Activated CD4-positive, CD25-positive, alpha-beta regulatory T cell treated with anti-CD3 and anti-CD28 coated beads, Interleukin-2, amount 50 U/mL, for 24 hours (primary cell): ENCODE data around the gene PATJ.
"Not testable (repeated sequence)": the region's sequence is repeated elsewhere in the genome, so short reads cannot be mapped to it uniquely, and the experiment has no call there.

Source experiments
- ATAC-seq, 2 donors: fragments of 150-1000 bp; cut with Tn5 transposase; one replicate each; pipeline ENCODE4 v1.10.0; 2021; ENCODE audit warnings: mild to moderate bottlenecking in 1 of 2, moderate library complexity in 1 of 2

The PATJ gene

GRCh38 chr1:61819421-61819820 is 77.1 kb downstream of the PATJ start:
- ATAC-seq, result no peak

- no peak for ATAC-seq
Observed at GRCh38 chr1:61825393-61825792, 83.1 kb downstream of the PATJ start.

DNA sequence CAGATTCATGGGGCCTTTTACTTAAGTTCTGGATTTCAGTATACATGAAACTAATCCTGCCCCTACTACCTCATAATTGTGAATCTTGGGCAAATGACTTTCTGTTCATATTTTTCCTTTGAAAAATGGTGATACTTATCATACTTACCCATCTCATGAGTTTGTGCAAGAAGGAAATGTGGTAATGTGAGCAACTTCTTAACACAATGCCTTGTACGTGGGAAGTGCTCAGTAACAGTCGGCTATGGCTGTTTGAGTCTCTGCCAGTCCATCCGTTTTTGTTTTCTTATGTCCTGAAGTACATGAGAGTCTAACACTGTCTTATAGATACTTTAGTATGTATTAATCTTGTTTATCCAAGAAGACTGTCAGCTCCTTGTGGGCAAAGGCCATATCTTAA is 86.5 kb downstream of the PATJ start:
- ATAC-seq, result no peak

DNA sequence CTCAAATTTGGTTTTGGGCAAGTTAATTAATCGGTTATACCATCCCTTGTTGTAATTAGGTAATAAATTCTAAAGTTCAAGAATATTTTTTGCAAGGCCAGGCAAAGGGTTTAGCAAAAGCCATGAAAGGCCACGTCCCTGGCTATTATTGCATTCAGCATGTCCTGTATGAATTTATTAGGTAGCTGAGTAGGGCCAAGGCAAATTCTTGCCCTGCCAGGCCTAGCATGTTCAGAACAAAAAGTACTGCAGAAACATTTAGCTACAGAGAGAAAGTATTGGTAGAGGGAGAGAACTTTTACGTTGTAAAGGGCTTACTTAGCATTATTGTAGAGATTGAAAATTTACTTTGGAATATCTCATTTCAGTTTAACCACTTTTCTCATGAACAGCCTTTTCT is 94.4 kb downstream of the PATJ start:
- no peak for ATAC-seq

DNA sequence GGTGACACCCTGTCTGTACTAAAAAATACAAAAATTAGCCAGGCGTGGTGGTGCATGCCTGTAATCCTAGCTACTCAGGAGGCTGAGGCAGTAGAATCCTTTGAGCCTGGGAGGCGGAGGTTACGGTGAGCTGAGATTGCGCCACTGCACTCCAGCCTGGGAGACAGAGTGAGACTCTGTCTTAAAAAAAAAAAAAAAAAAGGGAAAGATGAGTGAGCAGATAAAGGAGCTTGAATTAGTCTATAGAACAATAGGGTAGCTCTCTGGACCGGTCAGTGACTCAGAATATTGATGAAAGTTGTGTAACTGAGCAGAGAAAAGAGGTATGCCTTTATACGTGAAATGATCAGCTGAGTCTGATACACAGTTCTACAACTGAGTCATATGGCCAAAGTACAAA is 95.3 kb downstream of the PATJ start:
- ATAC-seq, result not testable (repeated sequence)

GRCh38 chr1:61839679-61840078 is 97.4 kb downstream of the PATJ start:
- no peak for ATAC-seq

- ATAC-seq, result no peak
Observed at GRCh38 chr1:61842036-61842435, 99.8 kb downstream of the PATJ start.

DNA sequence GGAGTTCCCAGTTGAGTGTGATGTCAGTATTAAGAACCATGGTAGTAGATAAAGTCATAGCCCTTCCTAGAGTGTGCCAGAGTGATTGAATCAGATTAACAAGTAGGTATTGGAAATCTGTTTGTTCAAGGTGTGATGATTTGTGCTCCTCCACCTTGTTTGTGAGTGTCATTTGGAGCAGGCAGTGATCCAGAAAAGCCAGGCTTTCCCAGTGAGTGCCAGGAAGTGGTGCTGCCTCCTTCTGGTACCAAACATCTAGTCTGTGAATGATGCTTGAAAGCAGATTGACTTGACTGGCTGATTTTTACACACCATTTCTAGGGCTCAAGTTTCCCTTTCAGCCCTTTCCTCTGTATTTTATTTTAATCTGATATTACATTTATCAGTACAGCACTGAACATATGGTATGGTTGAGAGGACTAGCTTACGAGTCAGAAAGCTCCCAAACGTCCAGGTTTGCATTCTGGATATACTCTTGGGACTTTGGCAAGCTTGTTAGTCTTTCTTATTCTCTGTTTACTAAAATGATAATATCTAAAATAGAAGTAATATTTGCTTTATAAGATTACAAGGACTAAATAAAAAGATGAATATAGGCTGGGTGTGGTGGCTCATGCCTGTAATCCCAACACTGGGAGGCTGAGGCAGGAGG is 100.7 kb downstream of the PATJ start:
- ATAC-seq, result no peak

DNA sequence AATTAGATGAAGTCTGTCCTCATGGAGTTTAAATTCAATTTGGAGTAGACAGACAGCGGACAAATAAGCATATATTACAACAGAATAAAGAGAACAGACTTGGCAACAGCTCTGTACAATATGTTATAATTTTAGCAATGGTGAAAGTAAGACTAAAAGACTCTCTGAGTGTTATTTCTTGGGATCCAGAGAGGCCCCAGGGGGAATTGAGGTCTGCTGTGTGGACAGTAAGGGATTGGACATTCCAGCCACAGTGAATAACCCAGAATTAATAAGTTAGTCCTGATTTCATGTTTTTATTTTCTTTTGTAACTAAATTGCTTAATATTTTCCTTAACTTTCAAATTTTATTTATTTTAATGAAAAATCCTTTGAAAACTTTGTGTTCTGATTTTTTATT is 101.7 kb downstream of the PATJ start:
- no peak for ATAC-seq

DNA sequence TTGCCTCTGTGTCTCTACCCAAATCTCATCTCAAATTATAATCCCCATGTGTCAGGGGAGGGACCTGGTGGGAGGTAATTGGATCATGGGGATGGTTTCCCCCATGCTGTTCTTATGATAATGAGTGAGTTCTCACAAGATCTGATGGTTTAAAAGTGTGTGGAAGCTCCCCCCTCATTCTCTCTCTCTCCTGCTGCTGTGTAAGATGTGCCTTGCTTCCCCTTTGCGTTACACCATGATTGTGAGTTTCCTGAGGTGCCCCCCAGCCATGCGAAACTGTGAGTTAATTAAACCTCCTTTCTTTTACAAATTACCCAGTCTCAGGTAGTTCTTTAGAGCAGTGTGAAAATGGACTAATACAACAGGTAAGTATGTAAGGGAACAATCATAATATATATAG is 102.4 kb downstream of the PATJ start:
- not testable (repeated sequence) for ATAC-seq

DNA sequence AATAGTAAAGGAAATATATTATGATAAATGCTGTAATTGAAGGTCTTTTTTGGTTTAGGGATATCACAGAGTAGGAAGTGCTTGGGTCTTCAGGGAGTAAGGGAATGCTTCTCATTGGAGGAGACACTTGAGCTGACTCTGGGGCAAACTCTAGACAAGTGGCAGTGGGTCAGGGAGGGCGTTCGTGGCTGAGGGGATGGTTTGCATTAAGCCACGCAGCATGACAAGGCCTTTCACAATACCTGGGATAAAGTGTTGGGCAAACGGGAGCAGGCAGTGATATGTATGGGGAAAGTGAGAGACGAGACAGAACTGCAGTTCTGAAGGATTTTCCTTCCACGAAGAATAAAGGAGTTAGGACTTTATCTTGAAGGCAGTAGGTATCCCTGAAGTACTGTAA is 109.0 kb downstream of the PATJ start:
- no peak for ATAC-seq

DNA sequence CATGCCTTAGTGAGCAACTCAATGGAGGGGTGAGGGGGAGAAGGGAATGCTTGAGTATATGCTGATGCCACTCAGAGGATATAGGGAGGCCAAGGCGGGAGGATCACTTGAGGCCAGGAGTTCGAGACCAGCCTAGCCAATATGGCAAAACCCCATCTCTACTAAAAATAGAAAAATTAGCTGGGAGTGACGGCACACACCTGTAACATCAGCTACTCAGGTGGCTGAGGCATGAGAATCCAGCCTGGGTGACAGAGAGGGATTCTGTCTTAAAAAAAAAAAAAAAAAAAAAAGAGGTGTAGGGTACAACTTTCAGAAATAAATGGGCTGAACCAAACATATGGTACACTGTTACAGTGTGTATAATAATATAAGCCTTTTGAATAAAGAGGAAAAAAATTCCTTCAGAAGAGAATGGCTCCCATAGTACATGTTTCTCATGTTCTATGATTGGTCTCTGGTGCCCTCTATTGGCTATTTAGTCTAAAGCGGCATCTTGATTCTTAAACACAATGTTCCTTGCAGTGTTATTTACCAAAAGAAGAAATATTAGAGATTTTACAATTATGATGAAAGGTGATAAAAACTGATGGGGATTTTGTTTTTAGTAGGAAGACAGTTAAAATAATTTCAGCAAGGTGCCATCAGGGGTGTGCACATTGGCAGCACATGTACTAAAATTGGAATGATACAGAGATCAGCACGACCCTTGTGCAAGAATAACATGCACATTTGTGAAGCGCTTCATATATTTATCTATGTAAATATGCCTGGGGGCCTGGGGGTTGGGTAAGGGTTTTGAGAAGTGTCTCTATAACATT is 109.8 kb downstream of the PATJ start:
- no peak for ATAC-seq

DNA sequence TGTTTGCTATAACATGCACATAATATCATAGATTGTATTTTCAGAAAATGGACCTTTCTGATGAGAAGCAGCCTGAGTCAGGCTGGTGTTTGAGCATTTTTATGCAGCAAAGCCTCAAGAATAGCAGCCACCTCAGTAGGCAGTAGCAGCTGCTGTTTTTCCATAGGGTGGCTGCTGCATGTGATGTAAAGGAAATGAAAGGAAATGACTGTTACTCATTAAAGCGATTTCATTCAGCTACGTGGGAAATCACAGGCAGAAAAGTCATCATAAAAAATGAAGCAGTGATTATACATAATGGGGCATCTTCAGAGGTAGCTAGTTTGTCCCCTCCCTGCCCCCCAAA is 110.4 kb downstream of the PATJ start:
- ATAC-seq, result no peak

DNA sequence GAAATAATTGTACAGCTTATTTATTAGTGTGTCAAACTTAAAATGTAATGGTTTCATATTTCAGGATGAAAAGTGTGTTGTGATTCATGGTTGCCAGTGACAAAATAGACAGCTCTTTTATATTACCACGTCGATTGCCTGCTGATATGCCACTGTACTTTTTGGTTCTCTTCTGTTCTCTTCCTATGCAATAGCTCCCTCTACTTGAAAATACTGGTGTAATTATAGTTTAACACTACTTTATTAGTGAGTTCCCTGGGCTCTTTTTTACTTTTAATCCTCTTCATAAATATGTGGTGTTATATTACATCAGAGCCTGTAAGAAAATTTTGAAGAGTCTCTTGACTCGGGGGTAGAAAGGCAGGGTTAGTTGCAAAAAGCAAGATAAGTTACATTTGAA is 111.3 kb downstream of the PATJ start:
- ATAC-seq, result no peak

DNA sequence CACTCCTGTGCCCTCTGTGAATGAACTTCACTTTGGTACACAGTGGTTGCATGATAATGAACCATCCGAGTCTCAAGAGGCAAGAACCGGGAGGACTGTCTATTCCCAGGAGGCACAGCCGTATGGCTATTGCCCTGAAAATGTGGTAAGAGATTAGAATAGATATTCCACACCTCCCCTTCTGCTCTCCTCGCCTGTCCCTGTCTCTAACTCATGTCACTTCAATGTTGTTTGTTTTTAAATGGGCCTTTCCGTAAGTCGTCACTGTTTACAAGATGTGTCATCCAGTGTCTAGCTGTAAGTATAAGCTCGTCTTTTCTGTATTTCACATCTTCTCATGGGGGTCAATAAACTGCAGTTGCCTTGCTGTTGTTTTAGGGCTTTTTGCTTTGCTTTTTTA is 122.2 kb downstream of the PATJ start:
- ATAC-seq, result no peak

- no peak for ATAC-seq
Observed at GRCh38 chr1:61865646-61866220, 123.5 kb downstream of the PATJ start.

GRCh38 chr1:61869691-61870109 is 127.4 kb downstream of the PATJ start:
- no peak for ATAC-seq

DNA sequence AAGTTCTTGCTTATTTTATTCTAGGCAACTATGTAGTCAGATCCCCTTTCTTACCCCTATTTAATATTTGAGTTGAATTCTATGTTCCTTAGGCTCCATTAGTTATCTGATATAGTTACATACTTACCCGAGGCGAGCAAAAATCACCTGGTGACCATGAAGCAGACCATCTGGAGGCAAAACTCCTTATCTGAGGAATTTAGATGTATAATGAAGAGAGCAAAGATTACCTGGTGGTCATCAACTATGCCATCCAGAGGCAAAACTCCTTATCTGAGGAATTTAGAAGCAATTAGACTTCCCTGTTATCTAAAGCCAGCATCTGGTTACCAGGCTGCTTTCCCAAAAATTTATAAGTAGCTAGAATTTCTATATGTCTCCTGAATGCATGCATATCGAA is 129.9 kb downstream of the PATJ start:
- no peak for ATAC-seq

DNA sequence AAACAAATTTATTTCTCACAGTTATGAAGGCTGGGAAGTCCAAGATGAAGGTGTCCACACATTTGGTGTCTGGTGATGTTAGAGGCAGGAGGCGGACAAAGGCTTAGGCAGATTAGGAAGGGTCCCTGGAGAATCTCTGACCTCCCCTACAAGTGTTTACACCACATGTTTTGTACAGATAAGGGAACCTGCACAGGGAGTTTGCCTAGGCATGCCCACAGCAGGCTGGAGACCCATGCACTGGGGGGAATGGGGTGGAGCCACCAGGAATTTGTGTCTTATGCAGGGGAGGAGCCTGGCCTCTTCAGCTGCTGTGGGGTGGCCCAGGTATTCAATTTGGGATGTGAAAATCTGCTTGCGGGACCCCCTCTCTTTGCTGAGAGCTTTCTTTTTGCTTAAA is 131.3 kb downstream of the PATJ start:
- no peak for ATAC-seq

- ATAC-seq, result no peak
Observed at GRCh38 chr1:61873994-61874393, 131.7 kb downstream of the PATJ start.

GRCh38 chr1:61875198-61875597 is 132.9 kb downstream of the PATJ start:
- no peak for ATAC-seq

DNA sequence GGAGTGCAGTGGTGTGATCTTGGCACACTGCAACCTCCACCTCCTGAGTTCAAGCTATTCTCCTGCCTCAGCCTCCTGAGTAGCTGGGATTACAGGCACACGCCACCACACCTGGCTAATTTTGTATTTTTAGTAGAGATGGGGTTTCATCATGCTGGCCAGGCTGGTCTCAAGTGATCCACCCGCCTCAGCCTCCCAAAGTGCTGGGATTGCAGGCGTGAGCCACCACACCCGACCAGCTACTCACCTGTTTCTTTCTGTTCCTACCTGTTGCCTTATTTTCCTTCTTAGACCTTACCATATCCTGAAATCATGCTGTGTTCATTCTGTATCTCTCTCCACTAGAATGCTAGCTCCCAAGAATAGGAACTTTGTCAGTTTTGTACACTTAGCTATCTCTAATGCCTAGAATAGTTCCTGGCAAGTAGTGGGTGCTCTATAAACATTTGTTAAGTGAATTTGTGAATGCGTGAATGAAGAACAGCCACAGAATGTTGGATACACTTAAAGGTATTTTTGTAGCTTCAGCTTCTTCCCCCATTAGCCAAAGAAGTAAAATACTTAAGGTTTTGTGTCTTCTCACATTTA is 137.7 kb downstream of the PATJ start:
- ATAC-seq, result not testable (repeated sequence)

DNA sequence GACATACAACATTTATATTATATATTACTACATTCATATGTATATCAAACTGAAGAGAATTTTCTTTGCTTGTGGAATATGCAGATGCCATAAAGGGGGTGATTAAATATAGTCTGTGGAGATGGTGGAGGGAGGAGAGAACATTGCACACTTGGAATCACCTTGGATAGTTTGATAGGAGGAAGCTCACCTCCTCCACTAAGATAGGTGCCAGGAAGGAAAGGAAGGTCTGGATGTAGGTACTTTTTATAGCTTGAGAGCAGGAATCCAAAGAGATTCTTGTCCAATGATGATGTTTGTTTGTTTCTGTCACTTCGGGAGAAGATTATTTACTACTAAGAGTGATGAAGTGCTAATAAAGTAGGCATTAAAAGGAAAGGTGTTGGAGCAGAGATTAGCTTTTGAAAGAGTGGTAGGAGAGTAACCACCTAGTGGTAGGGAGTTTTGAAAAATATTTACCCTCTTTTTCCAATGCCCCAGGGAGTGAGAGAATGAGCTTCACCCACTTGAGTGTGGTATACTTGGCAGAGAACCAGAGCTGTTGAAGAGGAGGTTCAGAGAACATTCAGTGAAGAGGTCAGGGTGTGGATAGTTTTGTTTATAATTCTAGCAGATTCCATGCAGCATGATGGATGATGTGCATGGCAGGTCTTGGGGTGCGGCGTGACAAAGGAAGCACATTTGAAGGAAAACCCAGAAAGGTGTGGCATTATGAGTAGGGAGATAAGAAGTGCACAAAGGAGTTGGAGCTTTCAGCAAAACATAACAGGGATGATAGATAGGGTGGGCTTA is 145.0 kb downstream of the PATJ start:
- ATAC-seq, result no peak
